ENCODE data around the gene DCAF8. TPM values are rescaled to one million over a fixed set of nuclear protein-coding genes. Genes with fewer than 3 reads are reported as not detected.

Gene DCAF8
- total and polyA plus RNA-seq, 2 experiments from 2014 or later, result 55.0 to 104 TPM

DNA sequence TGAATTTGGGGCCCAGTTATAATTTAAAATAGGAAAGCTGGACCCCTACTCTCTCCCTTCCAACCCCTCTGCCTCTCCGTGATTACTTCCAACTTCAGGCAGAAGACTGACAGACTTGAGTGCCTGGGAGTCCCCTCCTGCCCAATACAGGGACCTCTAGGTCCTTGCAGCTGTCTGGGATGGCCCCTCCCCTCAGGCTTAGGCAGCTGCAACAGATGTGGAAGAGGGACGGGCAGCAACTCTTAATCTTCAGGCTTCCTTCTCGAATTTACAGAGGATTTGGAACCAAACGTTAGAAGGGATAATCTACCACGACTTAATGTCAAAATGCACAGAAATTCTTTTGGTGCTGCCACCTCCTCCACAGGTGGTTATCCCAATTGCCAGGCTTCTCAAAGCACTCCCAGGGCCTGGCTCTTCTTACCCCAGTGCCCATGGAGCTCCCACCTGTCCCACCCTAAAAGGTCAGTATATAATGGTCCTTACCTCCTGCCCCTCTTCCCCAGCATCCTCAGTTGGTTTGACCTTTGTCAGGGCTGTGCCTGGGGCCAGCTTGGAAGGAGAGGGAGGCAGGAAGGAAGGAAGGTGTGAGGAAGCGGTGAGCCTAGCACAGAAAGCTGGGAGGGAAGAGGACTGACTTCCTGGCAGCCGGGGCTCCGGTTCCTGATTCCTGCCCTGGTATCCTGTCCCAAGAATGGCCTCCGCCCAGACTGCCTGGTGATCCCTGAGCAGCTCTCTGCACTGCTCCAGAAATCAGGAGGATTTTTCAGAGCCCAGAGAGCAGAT is 54.4 kb downstream of the DCAF8 start:
- TF ChIP-seq POLR2AphosphoS5 (IDR thresholded peaks at IDR 0.05; ENCODE audit: low read depth), result no peak
- no peak for TF ChIP-seq ZNF114 (CRISPR knock-in tag; IDR thresholded peaks at IDR 0.05)
- TF ChIP-seq, protein P1, sequence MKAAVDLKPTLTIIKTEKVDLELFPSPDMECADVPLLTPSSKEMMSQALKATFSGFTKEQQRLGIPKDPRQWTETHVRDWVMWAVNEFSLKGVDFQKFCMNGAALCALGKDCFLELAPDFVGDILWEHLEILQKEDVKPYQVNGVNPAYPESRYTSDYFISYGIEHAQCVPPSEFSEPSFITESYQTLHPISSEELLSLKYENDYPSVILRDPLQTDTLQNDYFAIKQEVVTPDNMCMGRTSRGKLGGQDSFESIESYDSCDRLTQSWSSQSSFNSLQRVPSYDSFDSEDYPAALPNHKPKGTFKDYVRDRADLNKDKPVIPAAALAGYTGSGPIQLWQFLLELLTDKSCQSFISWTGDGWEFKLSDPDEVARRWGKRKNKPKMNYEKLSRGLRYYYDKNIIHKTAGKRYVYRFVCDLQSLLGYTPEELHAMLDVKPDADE (IDR thresholded peaks at IDR 0.05), result no peak
- TF ChIP-seq, protein P2, sequence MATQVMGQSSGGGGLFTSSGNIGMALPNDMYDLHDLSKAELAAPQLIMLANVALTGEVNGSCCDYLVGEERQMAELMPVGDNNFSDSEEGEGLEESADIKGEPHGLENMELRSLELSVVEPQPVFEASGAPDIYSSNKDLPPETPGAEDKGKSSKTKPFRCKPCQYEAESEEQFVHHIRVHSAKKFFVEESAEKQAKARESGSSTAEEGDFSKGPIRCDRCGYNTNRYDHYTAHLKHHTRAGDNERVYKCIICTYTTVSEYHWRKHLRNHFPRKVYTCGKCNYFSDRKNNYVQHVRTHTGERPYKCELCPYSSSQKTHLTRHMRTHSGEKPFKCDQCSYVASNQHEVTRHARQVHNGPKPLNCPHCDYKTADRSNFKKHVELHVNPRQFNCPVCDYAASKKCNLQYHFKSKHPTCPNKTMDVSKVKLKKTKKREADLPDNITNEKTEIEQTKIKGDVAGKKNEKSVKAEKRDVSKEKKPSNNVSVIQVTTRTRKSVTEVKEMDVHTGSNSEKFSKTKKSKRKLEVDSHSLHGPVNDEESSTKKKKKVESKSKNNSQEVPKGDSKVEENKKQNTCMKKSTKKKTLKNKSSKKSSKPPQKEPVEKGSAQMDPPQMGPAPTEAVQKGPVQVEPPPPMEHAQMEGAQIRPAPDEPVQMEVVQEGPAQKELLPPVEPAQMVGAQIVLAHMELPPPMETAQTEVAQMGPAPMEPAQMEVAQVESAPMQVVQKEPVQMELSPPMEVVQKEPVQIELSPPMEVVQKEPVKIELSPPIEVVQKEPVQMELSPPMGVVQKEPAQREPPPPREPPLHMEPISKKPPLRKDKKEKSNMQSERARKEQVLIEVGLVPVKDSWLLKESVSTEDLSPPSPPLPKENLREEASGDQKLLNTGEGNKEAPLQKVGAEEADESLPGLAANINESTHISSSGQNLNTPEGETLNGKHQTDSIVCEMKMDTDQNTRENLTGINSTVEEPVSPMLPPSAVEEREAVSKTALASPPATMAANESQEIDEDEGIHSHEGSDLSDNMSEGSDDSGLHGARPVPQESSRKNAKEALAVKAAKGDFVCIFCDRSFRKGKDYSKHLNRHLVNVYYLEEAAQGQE (IDR thresholded peaks at IDR 0.05; ENCODE audit: unreplicated experiment), result no peak
- no peak for TF ChIP-seq ZNF331 (CRISPR knock-in tag; IDR thresholded peaks at IDR 0.05; ENCODE audit: low read depth)
- TF ChIP-seq JUNB (IDR thresholded peaks at IDR 0.05; ENCODE audit: unreplicated experiment), result no peak
- TF ChIP-seq, protein P3, sequence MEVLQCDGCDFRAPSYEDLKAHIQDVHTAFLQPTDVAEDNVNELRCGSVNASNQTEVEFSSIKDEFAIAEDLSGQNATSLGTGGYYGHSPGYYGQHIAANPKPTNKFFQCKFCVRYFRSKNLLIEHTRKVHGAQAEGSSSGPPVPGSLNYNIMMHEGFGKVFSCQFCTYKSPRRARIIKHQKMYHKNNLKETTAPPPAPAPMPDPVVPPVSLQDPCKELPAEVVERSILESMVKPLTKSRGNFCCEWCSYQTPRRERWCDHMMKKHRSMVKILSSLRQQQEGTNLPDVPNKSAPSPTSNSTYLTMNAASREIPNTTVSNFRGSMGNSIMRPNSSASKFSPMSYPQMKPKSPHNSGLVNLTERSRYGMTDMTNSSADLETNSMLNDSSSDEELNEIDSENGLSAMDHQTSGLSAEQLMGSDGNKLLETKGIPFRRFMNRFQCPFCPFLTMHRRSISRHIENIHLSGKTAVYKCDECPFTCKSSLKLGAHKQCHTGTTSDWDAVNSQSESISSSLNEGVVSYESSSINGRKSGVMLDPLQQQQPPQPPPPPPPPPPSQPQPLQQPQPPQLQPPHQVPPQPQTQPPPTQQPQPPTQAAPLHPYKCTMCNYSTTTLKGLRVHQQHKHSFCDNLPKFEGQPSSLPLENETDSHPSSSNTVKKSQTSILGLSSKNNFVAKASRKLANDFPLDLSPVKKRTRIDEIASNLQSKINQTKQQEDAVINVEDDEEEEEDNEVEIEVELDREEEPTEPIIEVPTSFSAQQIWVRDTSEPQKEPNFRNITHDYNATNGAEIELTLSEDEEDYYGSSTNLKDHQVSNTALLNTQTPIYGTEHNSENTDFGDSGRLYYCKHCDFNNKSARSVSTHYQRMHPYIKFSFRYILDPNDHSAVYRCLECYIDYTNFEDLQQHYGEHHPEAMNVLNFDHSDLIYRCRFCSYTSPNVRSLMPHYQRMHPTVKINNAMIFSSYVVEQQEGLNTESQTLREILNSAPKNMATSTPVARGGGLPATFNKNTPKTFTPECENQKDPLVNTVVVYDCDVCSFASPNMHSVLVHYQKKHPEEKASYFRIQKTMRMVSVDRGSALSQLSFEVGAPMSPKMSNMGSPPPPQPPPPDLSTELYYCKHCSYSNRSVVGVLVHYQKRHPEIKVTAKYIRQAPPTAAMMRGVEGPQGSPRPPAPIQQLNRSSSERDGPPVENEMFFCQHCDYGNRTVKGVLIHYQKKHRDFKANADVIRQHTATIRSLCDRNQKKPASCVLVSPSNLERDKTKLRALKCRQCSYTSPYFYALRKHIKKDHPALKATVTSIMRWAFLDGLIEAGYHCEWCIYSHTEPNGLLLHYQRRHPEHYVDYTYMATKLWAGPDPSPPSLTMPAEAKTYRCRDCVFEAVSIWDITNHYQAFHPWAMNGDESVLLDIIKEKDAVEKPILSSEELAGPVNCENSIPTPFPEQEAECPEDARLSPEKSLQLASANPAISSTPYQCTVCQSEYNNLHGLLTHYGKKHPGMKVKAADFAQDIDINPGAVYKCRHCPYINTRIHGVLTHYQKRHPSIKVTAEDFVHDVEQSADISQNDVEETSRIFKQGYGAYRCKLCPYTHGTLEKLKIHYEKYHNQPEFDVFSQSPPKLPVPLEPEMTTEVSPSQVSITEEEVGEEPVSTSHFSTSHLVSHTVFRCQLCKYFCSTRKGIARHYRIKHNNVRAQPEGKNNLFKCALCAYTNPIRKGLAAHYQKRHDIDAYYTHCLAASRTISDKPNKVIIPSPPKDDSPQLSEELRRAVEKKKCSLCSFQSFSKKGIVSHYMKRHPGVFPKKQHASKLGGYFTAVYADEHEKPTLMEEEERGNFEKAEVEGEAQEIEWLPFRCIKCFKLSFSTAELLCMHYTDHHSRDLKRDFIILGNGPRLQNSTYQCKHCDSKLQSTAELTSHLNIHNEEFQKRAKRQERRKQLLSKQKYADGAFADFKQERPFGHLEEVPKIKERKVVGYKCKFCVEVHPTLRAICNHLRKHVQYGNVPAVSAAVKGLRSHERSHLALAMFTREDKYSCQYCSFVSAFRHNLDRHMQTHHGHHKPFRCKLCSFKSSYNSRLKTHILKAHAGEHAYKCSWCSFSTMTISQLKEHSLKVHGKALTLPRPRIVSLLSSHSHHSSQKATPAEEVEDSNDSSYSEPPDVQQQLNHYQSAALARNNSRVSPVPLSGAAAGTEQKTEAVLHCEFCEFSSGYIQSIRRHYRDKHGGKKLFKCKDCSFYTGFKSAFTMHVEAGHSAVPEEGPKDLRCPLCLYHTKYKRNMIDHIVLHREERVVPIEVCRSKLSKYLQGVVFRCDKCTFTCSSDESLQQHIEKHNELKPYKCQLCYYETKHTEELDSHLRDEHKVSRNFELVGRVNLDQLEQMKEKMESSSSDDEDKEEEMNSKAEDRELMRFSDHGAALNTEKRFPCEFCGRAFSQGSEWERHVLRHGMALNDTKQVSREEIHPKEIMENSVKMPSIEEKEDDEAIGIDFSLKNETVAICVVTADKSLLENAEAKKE (CRISPR knock-in tag; IDR thresholded peaks at IDR 0.05), result no peak
- no peak for TF ChIP-seq EZH2 (IDR thresholded peaks at IDR 0.05; ENCODE audit: low read depth, unreplicated experiment)
- no peak for TF ChIP-seq CREB1 (CRISPR knock-in tag; IDR thresholded peaks at IDR 0.05; ENCODE audit: low read depth)
- no peak for TF ChIP-seq EZH2phosphoT487 (IDR thresholded peaks at IDR 0.05; ENCODE audit: unreplicated experiment)
- no peak for TF ChIP-seq STAT1 (IDR thresholded peaks at IDR 0.05; ENCODE audit: unreplicated experiment)
- Histone ChIP-seq H3K27ac (ENCODE audit: low read depth) (peak overlapping the region; percentile 74), H3K4me2 (peak overlapping the region; percentile 99), H2AFZ (no peak overlapping the region), H3K79me2 (replicated peaks; ENCODE audit: insufficient read depth) (peaks cover 41% of the 10 kb centered on the region), H3F3A (replicated peaks; ENCODE audit: low read depth) (peaks cover 9% of the 10 kb centered on the region), H4K20me1 (replicated peaks; ENCODE audit: insufficient read depth) (peaks cover 26% of the 10 kb centered on the region), H3K27me3 (ENCODE audit: insufficient read depth) (no peaks in the 10 kb centered on the region), H3K4me1 (ENCODE audit: insufficient read depth) (peaks cover 58% of the 10 kb centered on the region), H3K4me3 (no peak overlapping the region), H3K9me2 (ENCODE audit: insufficient read depth) (no peaks in the 10 kb centered on the region), H3K36me3 (ENCODE audit: insufficient read depth) (peaks cover 28% of the 10 kb centered on the region)
- H3K36me3 Mint-ChIP-seq (ENCODE audit: low read depth), result peaks cover 43% of the 10 kb centered on the region
- H3K4me1 Mint-ChIP-seq, result peaks cover 67% of the 10 kb centered on the region
- H3K4me3 Mint-ChIP-seq, result no peak overlapping the region
- H3K27ac Mint-ChIP-seq, result no peak overlapping the region; the same call in 1 of the 2 replicates
- peaks cover 25% of the 10 kb centered on the region for H3K27me3 Mint-ChIP-seq (ENCODE audit: insufficient read depth, low read depth, poor library complexity)
- no peak for DNase-seq (ENCODE audit: low spot score)
- H3K9me3 Mint-ChIP-seq, result no peaks in the 10 kb centered on the region
- ATAC-seq, result no peak

Data from GM23338 (cell line).